Lung (tissue), 12 donors: Measurements from ENCODE around the gene DTD1. TPM values are rescaled to one million over a fixed set of nuclear protein-coding genes. Genes with fewer than 3 reads are reported as not detected.

ENCODE experiments used
- ATAC-seq: fragments of 200-7000 bp; cut with Tn5 transposase; one replicate; pipeline ENCODE4 v1.9.1; 2020; ENCODE audit warnings: moderate number of reproducible peaks; ENCODE audit not compliant: insufficient read depth, low FRiP score
- DNase-seq, 3 donors: peaks; one replicate each; pipeline ENCODE4 v3.0.0-alpha.2; 2013 to 2017
- H3K27ac ChIP-seq, 2 donors: one replicate each; pipeline ENCODE4 v1.5.1; 2013; ENCODE audit warnings: mild to moderate bottlenecking in 2 of 2, moderate library complexity in 2 of 2, control low read depth in 1 of 2, inconsistent platforms in 1 of 2, low read depth in 1 of 2, low read length in 1 of 2
- H3K27me3 ChIP-seq, 3 donors: one replicate each; pipeline ENCODE4 v1.5.1; 2013; ENCODE audit warnings: low read length in 2 of 3; ENCODE audit not compliant: control insufficient read depth in 3 of 3, insufficient read depth in 3 of 3
- H3K36me3 ChIP-seq, 4 donors: one replicate each; pipeline ENCODE4 v1.5.1; 2013; ENCODE audit warnings: low read length in 4 of 4, mild to moderate bottlenecking in 1 of 4, moderate library complexity in 1 of 4; ENCODE audit not compliant: control insufficient read depth in 4 of 4, insufficient read depth in 4 of 4
- H3K4me1 ChIP-seq, 5 donors: one replicate each; pipeline ENCODE4 v1.5.1; 2013; ENCODE audit warnings: low read length in 5 of 5, mild to moderate bottlenecking in 2 of 5, moderate library complexity in 1 of 5; ENCODE audit not compliant: control insufficient read depth in 5 of 5, insufficient read depth in 5 of 5
- H3K4me3 ChIP-seq: one replicate; pipeline ENCODE4 v1.5.1; 2013; ENCODE audit warnings: mild to moderate bottlenecking, control low read depth, moderate library complexity
- H3K9ac ChIP-seq, 2 donors: one replicate each; pipeline ENCODE4 v1.5.1; 2013; ENCODE audit warnings: low read length in 2 of 2, control low read depth in 1 of 2; ENCODE audit not compliant: insufficient read depth in 1 of 2
- H3K9me3 ChIP-seq, 4 donors: one replicate each; pipeline ENCODE4 v1.5.1; 2013; ENCODE audit warnings: low read length in 3 of 4, mild to moderate bottlenecking in 1 of 4, moderate library complexity in 1 of 4; ENCODE audit not compliant: control insufficient read depth in 4 of 4, insufficient read depth in 3 of 4
- CTCF ChIP-seq: IDR thresholded peaks from 2 replicates; pipeline ENCODE4 v1.5.1; 2012; ENCODE audit warnings: mild to moderate bottlenecking; ENCODE audit errors: control extremely low read depth, extremely low read depth
- whole genome bisulfite sequencing, 2 donors: extraction: QIAGEN DNeasy Blood & Tissue Kit; methylation state at CpG; one replicate each; pipeline ENCODE4 v1.1.7; 2013; 5-methylcytosine and 5-hydroxymethylcytosine counted together
- polyA plus RNA-seq, 2 donors: library from polyadenylated mRNA; stranded (reverse); fragments of 200-250 nt; gene quantifications; one replicate each; pipeline ENCODE4 v1.2.1, GENCODE V29; 2013
- total RNA-seq, 2 donors: library from RNA; depleted of rRNA in 1 of 2; stranded (reverse); fragments of >200 nt in 1 of 2; gene quantifications; one replicate each; pipeline ENCODE4 v1.2.1, GENCODE V29; 2014 to 2021
- donor health status: control.
- donor health status: control.
- donor health status: Bipolar disorder and iron deficiency.
- donor health status: healthy.
- donor health status: DM: yes; HTN: yes; CAD: no.

The DTD1 gene
- total and polyA plus RNA-seq, 4 donors, result 17.4 to 39.2 (median 24.6) TPM

GRCh38 chr20:18738888-18739287 lies 151.0 kb downstream of the DTD1 start:
- peaks cover 0 to 9% (median 0%) of the 10 kb centered on the region in 5 donors for H3K4me1 ChIP-seq
- H3K27me3 ChIP-seq, result no peaks in the 10 kb centered on the region
- 100% methylated on average over 2 of the region's 2 CpGs for WGBS, 2 donors
- no peak for ATAC-seq
- no peaks in the 10 kb centered on the region for H3K9me3 ChIP-seq
- no peak overlapping the region for H3K27ac ChIP-seq
- no peak for TF ChIP-seq CTCF
- DNase-seq, result no peak
- no peak overlapping the region for H3K9ac ChIP-seq
- no peak overlapping the region for H3K4me3 ChIP-seq
- H3K36me3 ChIP-seq, result peaks cover 0 to 4% (median 0%) of the 10 kb centered on the region in 4 donors

- ATAC-seq (no peak), DNase-seq (peak; percentile 42 to 76 (median 70))
- 58 to 80% methylated on average over 4 of the region's 4 CpGs for WGBS, 2 donors
- H3K9me3 ChIP-seq, result no peaks in the 10 kb centered on the region
- TF ChIP-seq CTCF, result no peak
- H3K4me1 ChIP-seq, result peaks cover 0 to 9% (median 0%) of the 10 kb centered on the region in 5 donors
- H3K36me3 ChIP-seq, result peaks cover 0 to 8% (median 2%) of the 10 kb centered on the region in 4 donors
- H3K9ac ChIP-seq, result peak overlapping the region in 1 of 2 donors; percentile 8
- H3K27me3 ChIP-seq, result no peaks in the 10 kb centered on the region
- no peak overlapping the region for H3K4me3 ChIP-seq
- H3K27ac ChIP-seq, result no peak overlapping the region
Measured at GRCh38 chr20:18739751-18740166, 151.9 kb downstream of the DTD1 start.

GRCh38 chr20:18740726-18741125 lies 152.9 kb downstream of the DTD1 start:
- WGBS, 2 donors, result 93 to 94% methylated on average over 3 of the region's 3 CpGs
- ATAC-seq (no peak), DNase-seq (no peak)
- no peak overlapping the region for H3K27ac ChIP-seq
- peaks cover 0 to 9% (median 0%) of the 10 kb centered on the region in 5 donors for H3K4me1 ChIP-seq
- H3K27me3 ChIP-seq, result no peaks in the 10 kb centered on the region
- peaks cover 0 to 11% (median 5%) of the 10 kb centered on the region in 4 donors for H3K36me3 ChIP-seq
- H3K9me3 ChIP-seq, result no peaks in the 10 kb centered on the region
- H3K4me3 ChIP-seq, result no peak overlapping the region
- no peak for TF ChIP-seq CTCF
- no peak overlapping the region for H3K9ac ChIP-seq

- DNase-seq (no peak), ATAC-seq (no peak)
- Histone ChIP-seq H3K4me3 (no peak overlapping the region), H3K9me3 (no peaks in the 10 kb centered on the region), H3K36me3 (peaks cover 0 to 13% (median 5%) of the 10 kb centered on the region in 4 donors), H3K27me3 (no peaks in the 10 kb centered on the region), H3K4me1 (peaks cover 0 to 9% (median 0%) of the 10 kb centered on the region in 5 donors), H3K27ac (no peak overlapping the region), H3K9ac (no peak overlapping the region)
- no peak for TF ChIP-seq CTCF
- 86 to 87% methylated on average over 3 of the region's 3 CpGs for WGBS, 2 donors
Measured at GRCh38 chr20:18742841-18743240, 155.0 kb downstream of the DTD1 start.
